Measurements from ENCODE around the gene AR. TPM values are rescaled to one million over a fixed set of nuclear protein-coding genes. Genes with fewer than 3 reads are reported as not detected.

The AR gene
- polyA plus RNA-seq (2013, experiment 1 of 2; ENCODE audit: insufficient read length) = 2.5 TPM
- 2.5 TPM for polyA plus RNA-seq (2013, experiment 2 of 2; ENCODE audit: insufficient read length)

GRCh38 chrX:67543818-67544217, at the start of gene AR:
Gene AR (plus strand): TSS chrX:67544021. CDS start chrX:67545147, 1,126 bp downstream.
- DNase-seq = peak; percentile 68

- DNase-seq = no peak
Measured at GRCh38 chrX:67500617-67501016, 43.2 kb upstream of the AR start.

- DNase-seq = no peak
Measured at GRCh38 chrX:67503004-67503403, 40.8 kb upstream of the AR start.

- DNase-seq = no peak
Measured at GRCh38 chrX:67503453-67503852, 40.4 kb upstream of the AR start.

- DNase-seq = no peak
Measured at GRCh38 chrX:67520671-67521070, 23.1 kb upstream of the AR start.

GRCh38 chrX:67523002-67523681, 20.7 kb upstream of the AR start:
- DNase-seq = no peak

GRCh38 chrX:67523932-67524331, 19.9 kb upstream of the AR start:
- DNase-seq = no peak

GRCh38 chrX:67524428-67524827, 19.4 kb upstream of the AR start:
- no peak for DNase-seq

- no peak for DNase-seq
Measured at GRCh38 chrX:67524950-67525691, 18.7 kb upstream of the AR start.

GRCh38 chrX:67536564-67536963, 7.3 kb upstream of the AR start:
- no peak for DNase-seq

- DNase-seq = no peak
Measured at GRCh38 chrX:67538383-67538782, 5.4 kb upstream of the AR start.

- peak; percentile 19 for DNase-seq
Measured at GRCh38 chrX:67544281-67545035, 637 bp downstream of the AR start.

- DNase-seq = peak; percentile 54
Measured at GRCh38 chrX:67545036-67545821, 1.4 kb downstream of the AR start.

- peak; percentile 33 for DNase-seq
Measured at GRCh38 chrX:67545893-67546495, 2.2 kb downstream of the AR start.

GRCh38 chrX:67546496-67547423, 2.9 kb downstream of the AR start:
- DNase-seq = no peak

- DNase-seq = peak; percentile 40
Measured at GRCh38 chrX:67555578-67556203, 11.9 kb downstream of the AR start.

- no peak for DNase-seq
Measured at GRCh38 chrX:67558267-67558666, 14.4 kb downstream of the AR start.

- peak; percentile 40 for DNase-seq
Measured at GRCh38 chrX:67563469-67564448, 19.9 kb downstream of the AR start.

GRCh38 chrX:67564475-67564874, 20.7 kb downstream of the AR start:
- DNase-seq = no peak
